ENCODE measurements around the gene LRRTM4.
"Not testable (repeated sequence)": the region's sequence is repeated elsewhere in the genome, so short reads cannot be mapped to it uniquely, and the experiment has no call there.

DNA sequence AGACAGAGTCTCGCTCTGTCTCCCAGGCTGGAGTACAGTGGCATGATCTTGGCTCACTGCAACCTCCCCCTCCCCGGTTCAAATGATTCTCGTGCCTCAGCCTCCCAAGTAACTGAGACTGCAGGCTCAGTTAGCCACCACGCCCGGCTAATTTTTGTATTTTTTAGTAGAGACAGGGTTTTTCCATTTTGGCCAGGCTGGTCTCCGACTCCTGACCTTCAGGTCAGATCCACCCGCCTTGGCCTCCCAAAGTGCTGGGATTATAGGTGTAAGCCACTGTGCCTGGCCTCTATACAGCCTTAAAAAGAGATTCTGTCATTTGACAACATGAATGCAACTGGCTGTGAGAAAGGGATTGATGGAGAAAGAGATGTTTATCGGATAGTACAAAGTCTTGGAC lies 426.7 kb downstream of the LRRTM4 start:
- TF ChIP-seq, protein P1, sequence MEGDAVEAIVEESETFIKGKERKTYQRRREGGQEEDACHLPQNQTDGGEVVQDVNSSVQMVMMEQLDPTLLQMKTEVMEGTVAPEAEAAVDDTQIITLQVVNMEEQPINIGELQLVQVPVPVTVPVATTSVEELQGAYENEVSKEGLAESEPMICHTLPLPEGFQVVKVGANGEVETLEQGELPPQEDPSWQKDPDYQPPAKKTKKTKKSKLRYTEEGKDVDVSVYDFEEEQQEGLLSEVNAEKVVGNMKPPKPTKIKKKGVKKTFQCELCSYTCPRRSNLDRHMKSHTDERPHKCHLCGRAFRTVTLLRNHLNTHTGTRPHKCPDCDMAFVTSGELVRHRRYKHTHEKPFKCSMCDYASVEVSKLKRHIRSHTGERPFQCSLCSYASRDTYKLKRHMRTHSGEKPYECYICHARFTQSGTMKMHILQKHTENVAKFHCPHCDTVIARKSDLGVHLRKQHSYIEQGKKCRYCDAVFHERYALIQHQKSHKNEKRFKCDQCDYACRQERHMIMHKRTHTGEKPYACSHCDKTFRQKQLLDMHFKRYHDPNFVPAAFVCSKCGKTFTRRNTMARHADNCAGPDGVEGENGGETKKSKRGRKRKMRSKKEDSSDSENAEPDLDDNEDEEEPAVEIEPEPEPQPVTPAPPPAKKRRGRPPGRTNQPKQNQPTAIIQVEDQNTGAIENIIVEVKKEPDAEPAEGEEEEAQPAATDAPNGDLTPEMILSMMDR (IDR thresholded peaks at IDR 0.05) = not testable (repeated sequence)
- not testable (repeated sequence) for TF ChIP-seq POLR2A (IDR thresholded peaks at IDR 0.05)
